ENCODE measurements around the gene MORN2.

DNA sequence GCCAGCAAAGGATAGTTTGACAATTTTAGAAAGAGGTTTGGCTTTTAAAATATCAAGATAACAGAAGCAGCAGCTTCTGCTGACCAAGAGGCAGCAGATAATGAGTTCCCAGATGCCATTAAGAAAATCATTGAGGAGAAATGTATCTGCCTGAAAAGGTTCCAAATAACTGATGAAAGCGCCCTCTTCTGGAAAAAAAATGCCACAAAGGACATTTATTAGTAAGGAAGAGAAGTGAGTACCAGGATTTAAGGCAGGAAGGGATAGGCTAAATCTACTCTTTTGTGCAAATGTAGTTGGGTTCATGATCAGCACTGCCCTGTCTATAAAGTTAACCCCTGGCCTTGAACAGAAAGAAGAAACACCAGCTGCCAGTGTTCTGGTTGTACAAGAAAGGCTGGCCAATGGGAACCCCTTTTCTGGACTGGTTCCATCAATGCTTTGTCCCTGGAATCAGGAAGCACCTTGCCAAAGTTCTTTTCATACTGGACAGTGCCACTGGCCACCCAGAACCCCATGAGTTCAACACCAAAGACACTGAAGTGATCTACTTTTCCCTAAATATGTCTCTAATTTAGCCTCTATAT is 40.7 kb upstream of the MORN2 start:
- TF ChIP-seq, protein P1, sequence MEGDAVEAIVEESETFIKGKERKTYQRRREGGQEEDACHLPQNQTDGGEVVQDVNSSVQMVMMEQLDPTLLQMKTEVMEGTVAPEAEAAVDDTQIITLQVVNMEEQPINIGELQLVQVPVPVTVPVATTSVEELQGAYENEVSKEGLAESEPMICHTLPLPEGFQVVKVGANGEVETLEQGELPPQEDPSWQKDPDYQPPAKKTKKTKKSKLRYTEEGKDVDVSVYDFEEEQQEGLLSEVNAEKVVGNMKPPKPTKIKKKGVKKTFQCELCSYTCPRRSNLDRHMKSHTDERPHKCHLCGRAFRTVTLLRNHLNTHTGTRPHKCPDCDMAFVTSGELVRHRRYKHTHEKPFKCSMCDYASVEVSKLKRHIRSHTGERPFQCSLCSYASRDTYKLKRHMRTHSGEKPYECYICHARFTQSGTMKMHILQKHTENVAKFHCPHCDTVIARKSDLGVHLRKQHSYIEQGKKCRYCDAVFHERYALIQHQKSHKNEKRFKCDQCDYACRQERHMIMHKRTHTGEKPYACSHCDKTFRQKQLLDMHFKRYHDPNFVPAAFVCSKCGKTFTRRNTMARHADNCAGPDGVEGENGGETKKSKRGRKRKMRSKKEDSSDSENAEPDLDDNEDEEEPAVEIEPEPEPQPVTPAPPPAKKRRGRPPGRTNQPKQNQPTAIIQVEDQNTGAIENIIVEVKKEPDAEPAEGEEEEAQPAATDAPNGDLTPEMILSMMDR (CRISPR knock-in tag; IDR thresholded peaks at IDR 0.05) = peak; percentile 69
- TF ChIP-seq EZH2 (conservative IDR thresholded peaks at IDR 0.05; ENCODE audit: low read depth, low read length) (no peak), ZNF496 (CRISPR knock-in tag; IDR thresholded peaks at IDR 0.05; ENCODE audit: insufficient replicate concordance) (no peak), SKI (IDR thresholded peaks at IDR 0.05; ENCODE audit: partially characterized antibody) (no peak), POLR2A (IDR thresholded peaks at IDR 0.05; ENCODE audit: insufficient read depth in 1 of 2, low read depth in 2 of 2, low read length in 2 of 2) (no peak), SRF (IDR thresholded peaks at IDR 0.05; ENCODE audit: low read depth, low read length) (no peak)
- TF ChIP-seq, protein P2, sequence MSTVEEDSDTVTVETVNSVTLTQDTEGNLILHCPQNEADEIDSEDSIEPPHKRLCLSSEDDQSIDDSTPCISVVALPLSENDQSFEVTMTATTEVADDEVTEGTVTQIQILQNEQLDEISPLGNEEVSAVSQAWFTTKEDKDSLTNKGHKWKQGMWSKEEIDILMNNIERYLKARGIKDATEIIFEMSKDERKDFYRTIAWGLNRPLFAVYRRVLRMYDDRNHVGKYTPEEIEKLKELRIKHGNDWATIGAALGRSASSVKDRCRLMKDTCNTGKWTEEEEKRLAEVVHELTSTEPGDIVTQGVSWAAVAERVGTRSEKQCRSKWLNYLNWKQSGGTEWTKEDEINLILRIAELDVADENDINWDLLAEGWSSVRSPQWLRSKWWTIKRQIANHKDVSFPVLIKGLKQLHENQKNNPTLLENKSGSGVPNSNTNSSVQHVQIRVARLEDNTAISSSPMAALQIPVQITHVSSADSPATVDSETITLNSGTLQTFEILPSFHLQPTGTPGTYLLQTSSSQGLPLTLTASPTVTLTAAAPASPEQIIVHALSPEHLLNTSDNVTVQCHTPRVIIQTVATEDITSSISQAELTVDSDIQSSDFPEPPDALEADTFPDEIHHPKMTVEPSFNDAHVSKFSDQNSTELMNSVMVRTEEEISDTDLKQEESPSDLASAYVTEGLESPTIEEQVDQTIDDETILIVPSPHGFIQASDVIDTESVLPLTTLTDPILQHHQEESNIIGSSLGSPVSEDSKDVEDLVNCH (CRISPR knock-in tag; IDR thresholded peaks at IDR 0.05) = no peak
